ENCODE measurements around the gene FNDC4. TPM values are rescaled to one million over a fixed set of nuclear protein-coding genes. Genes with fewer than 3 reads are reported as not detected.

Gene FNDC4
- total and polyA plus RNA-seq, 2 of the 8 experiments (the other 6 are each of a cell fraction or from before 2014, with no cell fraction given), result 14.1 to 14.7 TPM

- TF ChIP-seq GABPA (IDR thresholded peaks at IDR 0.05; ENCODE audit: borderline replicate concordance, insufficient read depth, low read length) (no peak), NANOG (IDR thresholded peaks at IDR 0.05; ENCODE audit: insufficient read depth, low read depth, low read length, poor library complexity, severe bottlenecking) (no peak), SRF (IDR thresholded peaks at IDR 0.05; ENCODE audit: low read depth, low read length) (no peak), ASH2L (IDR thresholded peaks at IDR 0.05; ENCODE audit: low read length) (peak; percentile 67), SP1 (IDR thresholded peaks at IDR 0.05; ENCODE audit: low read depth, low read length) (no peak), TCF12 (IDR thresholded peaks at IDR 0.05; ENCODE audit: low read depth, low read length) (no peak), MAX (IDR thresholded peaks at IDR 0.05) (peak; percentile 98), CBX8 (IDR thresholded peaks at IDR 0.05; ENCODE audit: borderline replicate concordance, low read depth, low read length) (no peak), CTCF (IDR thresholded peaks at IDR 0.05; ENCODE audit: control extremely low read depth in 1 of 3, insufficient read depth in 1 of 3, low read depth in 1 of 3, low read length in 3 of 3) (peak; percentile 9 to 66 (median 62)), SP4 (IDR thresholded peaks at IDR 0.05; ENCODE audit: low read length) (no peak), KDM4A (IDR thresholded peaks at IDR 0.05; ENCODE audit: low read depth, low read length, severe bottlenecking) (peak; percentile 76), POU5F1 (IDR thresholded peaks at IDR 0.05; ENCODE audit: low read depth, low read length) (no peak), CHD1 (IDR thresholded peaks at IDR 0.05; ENCODE audit: low read depth, low read length) (no peak)
Observed at GRCh38 chr2:27441958-27442919, 52.8 kb downstream of the FNDC4 start, which contains the start of gene KRTCAP3 (continued).
